Liver (tissue), 9 donors: ENCODE measurements around the gene BRME1. TPM values are rescaled to one million over a fixed set of nuclear protein-coding genes. Genes with fewer than 3 reads are reported as not detected.

Experiments
- DNase-seq: peaks from one replicate; pipeline ENCODE4 v3.0.0-alpha.2; 2017; ENCODE audit warnings: low spot score
- H3K27ac ChIP-seq, 2 donors: one replicate each; pipeline ENCODE4 v1.7.0; 2013; ENCODE audit warnings: inconsistent platforms in 2 of 2, low read length in 2 of 2, control low read depth in 1 of 2, low read depth in 1 of 2, mild to moderate bottlenecking in 1 of 2
- H3K27me3 ChIP-seq, 4 donors: one replicate each; pipeline versions ENCODE4 v1.6.1 to v1.7.0; 2013; ENCODE audit warnings: low read length in 3 of 4, inconsistent platforms in 1 of 4, mild to moderate bottlenecking in 1 of 4, moderate library complexity in 1 of 4; ENCODE audit not compliant: control insufficient read depth in 4 of 4, insufficient read depth in 4 of 4
- H3K36me3 ChIP-seq, 4 donors: one replicate each; pipeline versions ENCODE4 v1.6.1 to v1.7.0; 2013; ENCODE audit warnings: low read length in 3 of 4, mild to moderate bottlenecking in 3 of 4, low read depth in 1 of 4, moderate library complexity in 1 of 4; ENCODE audit not compliant: control insufficient read depth in 4 of 4, insufficient read depth in 3 of 4
- H3K4me1 ChIP-seq, 4 donors: one replicate each; pipeline versions ENCODE4 v1.6.1 to v1.7.0; 2013; ENCODE audit warnings: low read length in 3 of 4, mild to moderate bottlenecking in 3 of 4, moderate library complexity in 1 of 4; ENCODE audit not compliant: control insufficient read depth in 4 of 4, insufficient read depth in 4 of 4
- H3K4me3 ChIP-seq, 3 donors: one replicate each; pipeline versions ENCODE4 v1.6.1 to v1.7.0; 2013; ENCODE audit warnings: low read length in 3 of 3, control low read depth in 1 of 3, low read depth in 1 of 3, mild to moderate bottlenecking in 1 of 3
- H3K9ac ChIP-seq, 2 donors: one replicate each; pipeline ENCODE4 v1.7.0; 2013; ENCODE audit warnings: low read length in 2 of 2, mild to moderate bottlenecking in 2 of 2, moderate library complexity in 2 of 2, control low read depth in 1 of 2, low read depth in 1 of 2
- H3K9me3 ChIP-seq, 4 donors: one replicate each; pipeline versions ENCODE4 v1.6.1 to v1.7.0; 2013; ENCODE audit warnings: low read length in 3 of 4; ENCODE audit not compliant: control insufficient read depth in 4 of 4
- FOXA1 ChIP-seq: IDR thresholded peaks from 2 replicates; pipeline ENCODE4 v1.6.1; 2016; ENCODE audit warnings: antibody characterized with exemption
- FOXA2 ChIP-seq: IDR thresholded peaks from 2 replicates; pipeline ENCODE4 v1.6.1; 2016; ENCODE audit warnings: antibody characterized with exemption
- GABPA ChIP-seq, 2 donors: IDR thresholded peaks in 1 of 2; conservative IDR thresholded peaks in 1 of 2; 2 replicates each; pipeline ENCODE4 v1.6.1; 2016; ENCODE audit warnings: antibody characterized with exemption in 2 of 2, mild to moderate bottlenecking in 1 of 2, moderate library complexity in 1 of 2
- HNF4A ChIP-seq, 2 donors: conservative IDR thresholded peaks; 2 replicates each; pipeline ENCODE4 v1.6.1; 2016; ENCODE audit warnings: antibody characterized with exemption in 2 of 2, mild to moderate bottlenecking in 2 of 2
- JUND ChIP-seq, 2 donors: IDR thresholded peaks; 2 replicates each; pipeline ENCODE4 v1.6.1; 2016; ENCODE audit warnings: antibody characterized with exemption in 2 of 2
- NR2F2 ChIP-seq: IDR thresholded peaks from 2 replicates; pipeline ENCODE4 v1.6.1; 2016; ENCODE audit warnings: antibody characterized with exemption
- SP1 ChIP-seq: IDR thresholded peaks from 2 replicates; pipeline ENCODE4 v1.6.1; 2018; ENCODE audit warnings: antibody characterized with exemption, mild to moderate bottlenecking
- YY1 ChIP-seq: IDR thresholded peaks from 2 replicates; pipeline ENCODE4 v1.6.1; 2016; ENCODE audit warnings: antibody characterized with exemption, mild to moderate bottlenecking
- WGBS: extraction: QIAGEN DNeasy Blood & Tissue Kit; methylation state at CpG from one replicate; pipeline ENCODE4 v1.1.7; 2013; 5-methylcytosine and 5-hydroxymethylcytosine counted together
- polyA plus RNA-seq, 2 donors: library from polyadenylated mRNA; stranded (reverse) in 1 of 2; unstranded in 1 of 2; fragments of 200-250 nt in 1 of 2; fragments of >200 nt in 1 of 2; fragmentation: Nextera tagmentation in 1 of 2; extraction: Ambion mirVana in 1 of 2; gene quantifications; one replicate each; pipeline versions ENCODE4 v1.2.1 to v1.2.3, GENCODE V29; 2013 to 2015
- total RNA-seq, 2 donors: library from RNA; depleted of rRNA; stranded (reverse); fragments of >200 nt; gene quantifications; one replicate each; pipeline ENCODE4 v1.2.3, GENCODE V29; 2014
- TF ChIP-seq, protein P1 (sequence below): IDR thresholded peaks from 2 replicates; pipeline ENCODE4 v1.6.1; 2016; ENCODE audit warnings: antibody characterized with exemption, mild to moderate bottlenecking
- TF ChIP-seq, protein P2 (sequence below): fragments of 150-350 bp; IDR thresholded peaks from 2 replicates; pipeline ENCODE4 v1.5.1; 2017; ENCODE audit warnings: improper control_type of control experiment, low read depth, low read length; ENCODE audit not compliant: missing input control
- TF ChIP-seq, protein P3 (sequence below): IDR thresholded peaks from 2 replicates; pipeline ENCODE4 v1.6.1; 2016; ENCODE audit warnings: antibody characterized with exemption
- TF ChIP-seq, protein P4 (sequence below): IDR thresholded peaks from 2 replicates; pipeline ENCODE4 v1.6.1; 2016; ENCODE audit warnings: antibody characterized with exemption
- donor health status: healthy.
- donor health status: healthy.
- donor health status: healthy.
- donor health status: healthy.
- donor health status: healthy.

The BRME1 gene
- total and polyA plus RNA-seq, 4 donors = 0.42 to 5.3 (median 0.48) TPM

DNA sequence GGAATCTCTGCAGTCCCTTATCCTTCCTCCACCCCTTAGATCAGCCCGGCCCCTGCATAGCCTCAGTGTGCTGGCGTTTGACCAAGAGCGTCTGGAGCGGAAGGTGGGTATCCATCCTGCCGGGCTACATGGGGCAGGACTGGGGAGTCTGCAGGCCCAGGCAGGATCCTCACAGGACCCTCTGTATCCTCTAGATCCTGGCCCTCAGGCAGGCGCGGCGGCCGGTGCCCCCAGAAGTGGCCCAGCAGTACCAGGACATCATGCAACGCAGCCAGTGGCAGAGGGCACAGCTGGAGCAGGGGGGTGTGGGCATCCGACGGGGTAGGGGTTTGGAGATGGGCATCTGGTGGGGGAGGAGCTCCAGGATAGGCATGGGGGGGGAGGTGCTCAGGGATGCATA is 23.4 kb upstream of the BRME1 start (continued):
- no peak for TF ChIP-seq FOXA1
- no peak for TF ChIP-seq NR2F2
- no peak for TF ChIP-seq SP1
- no peak for TF ChIP-seq JUND (IDR thresholded peaks at IDR 0.05)

DNA sequence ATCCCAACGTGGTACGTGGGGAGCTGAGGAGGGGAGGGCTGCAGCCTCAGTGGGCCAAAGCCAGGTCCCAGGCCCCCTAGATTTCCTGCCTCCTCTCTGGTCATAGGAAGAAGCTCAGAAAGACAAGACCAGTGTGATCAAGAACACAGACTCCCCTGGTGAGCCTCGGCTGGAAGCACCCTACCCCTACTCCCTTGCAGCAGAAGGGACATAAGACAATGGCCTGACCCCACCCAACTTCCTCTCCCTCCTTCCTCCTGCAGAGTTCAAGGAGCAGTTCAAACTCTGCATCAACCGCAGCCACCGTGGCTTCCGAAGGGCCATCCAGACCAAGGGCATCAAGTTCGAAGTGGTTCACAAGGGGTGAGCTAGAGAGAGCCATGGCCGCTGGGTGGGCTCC is 20.8 kb upstream of the BRME1 start:
- no peaks in the 10 kb centered on the region for H3K9me3 ChIP-seq
- H3K27me3 ChIP-seq = no peaks in the 10 kb centered on the region
- no peaks in the 10 kb centered on the region for H3K4me1 ChIP-seq
- WGBS = 83% methylated on average over 8 of the region's 8 CpGs
- DNase-seq = no peak
- no peak overlapping the region for H3K4me3 ChIP-seq
- TF ChIP-seq, protein P1, sequence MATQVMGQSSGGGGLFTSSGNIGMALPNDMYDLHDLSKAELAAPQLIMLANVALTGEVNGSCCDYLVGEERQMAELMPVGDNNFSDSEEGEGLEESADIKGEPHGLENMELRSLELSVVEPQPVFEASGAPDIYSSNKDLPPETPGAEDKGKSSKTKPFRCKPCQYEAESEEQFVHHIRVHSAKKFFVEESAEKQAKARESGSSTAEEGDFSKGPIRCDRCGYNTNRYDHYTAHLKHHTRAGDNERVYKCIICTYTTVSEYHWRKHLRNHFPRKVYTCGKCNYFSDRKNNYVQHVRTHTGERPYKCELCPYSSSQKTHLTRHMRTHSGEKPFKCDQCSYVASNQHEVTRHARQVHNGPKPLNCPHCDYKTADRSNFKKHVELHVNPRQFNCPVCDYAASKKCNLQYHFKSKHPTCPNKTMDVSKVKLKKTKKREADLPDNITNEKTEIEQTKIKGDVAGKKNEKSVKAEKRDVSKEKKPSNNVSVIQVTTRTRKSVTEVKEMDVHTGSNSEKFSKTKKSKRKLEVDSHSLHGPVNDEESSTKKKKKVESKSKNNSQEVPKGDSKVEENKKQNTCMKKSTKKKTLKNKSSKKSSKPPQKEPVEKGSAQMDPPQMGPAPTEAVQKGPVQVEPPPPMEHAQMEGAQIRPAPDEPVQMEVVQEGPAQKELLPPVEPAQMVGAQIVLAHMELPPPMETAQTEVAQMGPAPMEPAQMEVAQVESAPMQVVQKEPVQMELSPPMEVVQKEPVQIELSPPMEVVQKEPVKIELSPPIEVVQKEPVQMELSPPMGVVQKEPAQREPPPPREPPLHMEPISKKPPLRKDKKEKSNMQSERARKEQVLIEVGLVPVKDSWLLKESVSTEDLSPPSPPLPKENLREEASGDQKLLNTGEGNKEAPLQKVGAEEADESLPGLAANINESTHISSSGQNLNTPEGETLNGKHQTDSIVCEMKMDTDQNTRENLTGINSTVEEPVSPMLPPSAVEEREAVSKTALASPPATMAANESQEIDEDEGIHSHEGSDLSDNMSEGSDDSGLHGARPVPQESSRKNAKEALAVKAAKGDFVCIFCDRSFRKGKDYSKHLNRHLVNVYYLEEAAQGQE = no peak
- TF ChIP-seq, protein P2, sequence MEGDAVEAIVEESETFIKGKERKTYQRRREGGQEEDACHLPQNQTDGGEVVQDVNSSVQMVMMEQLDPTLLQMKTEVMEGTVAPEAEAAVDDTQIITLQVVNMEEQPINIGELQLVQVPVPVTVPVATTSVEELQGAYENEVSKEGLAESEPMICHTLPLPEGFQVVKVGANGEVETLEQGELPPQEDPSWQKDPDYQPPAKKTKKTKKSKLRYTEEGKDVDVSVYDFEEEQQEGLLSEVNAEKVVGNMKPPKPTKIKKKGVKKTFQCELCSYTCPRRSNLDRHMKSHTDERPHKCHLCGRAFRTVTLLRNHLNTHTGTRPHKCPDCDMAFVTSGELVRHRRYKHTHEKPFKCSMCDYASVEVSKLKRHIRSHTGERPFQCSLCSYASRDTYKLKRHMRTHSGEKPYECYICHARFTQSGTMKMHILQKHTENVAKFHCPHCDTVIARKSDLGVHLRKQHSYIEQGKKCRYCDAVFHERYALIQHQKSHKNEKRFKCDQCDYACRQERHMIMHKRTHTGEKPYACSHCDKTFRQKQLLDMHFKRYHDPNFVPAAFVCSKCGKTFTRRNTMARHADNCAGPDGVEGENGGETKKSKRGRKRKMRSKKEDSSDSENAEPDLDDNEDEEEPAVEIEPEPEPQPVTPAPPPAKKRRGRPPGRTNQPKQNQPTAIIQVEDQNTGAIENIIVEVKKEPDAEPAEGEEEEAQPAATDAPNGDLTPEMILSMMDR = no peak
- no peak for TF ChIP-seq FOXA2
- H3K36me3 ChIP-seq = peaks cover 17 to 35% (median 25%) of the 10 kb centered on the region in 4 donors
- no peak overlapping the region for H3K9ac ChIP-seq
- H3K27ac ChIP-seq = no peak overlapping the region

DNA sequence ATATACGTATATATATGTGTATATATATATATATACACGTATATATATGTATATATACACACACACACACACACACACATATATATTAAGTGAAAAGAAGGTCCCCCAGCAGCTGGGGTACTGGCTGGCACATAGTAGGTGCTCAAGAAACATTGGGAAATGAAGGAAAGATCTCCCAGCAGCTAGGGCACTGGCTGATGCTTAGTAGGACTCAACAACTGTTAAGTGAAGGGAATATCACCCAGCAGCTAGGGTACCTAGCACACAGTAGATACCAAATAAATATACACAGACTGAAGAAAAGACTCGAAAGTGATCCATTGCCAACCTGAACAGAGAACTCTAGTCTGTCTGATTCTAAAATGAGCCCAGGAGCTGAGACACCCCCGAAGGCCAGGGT is 20.1 kb upstream of the BRME1 start:
- H3K36me3 ChIP-seq = peaks cover 22 to 41% (median 27%) of the 10 kb centered on the region in 4 donors
- no peak for DNase-seq
- H3K9ac ChIP-seq = no peak overlapping the region
- TF ChIP-seq, protein P2 = no peak
- TF ChIP-seq YY1 (no peak), HNF4A (conservative IDR thresholded peaks at IDR 0.05) (no peak), NR2F2 (no peak), GABPA (IDR thresholded peaks at IDR 0.05 in 1 of 2, conservative IDR thresholded peaks at IDR 0.05 in 1 of 2) (no peak), FOXA1 (no peak)
- TF ChIP-seq, protein P3, sequence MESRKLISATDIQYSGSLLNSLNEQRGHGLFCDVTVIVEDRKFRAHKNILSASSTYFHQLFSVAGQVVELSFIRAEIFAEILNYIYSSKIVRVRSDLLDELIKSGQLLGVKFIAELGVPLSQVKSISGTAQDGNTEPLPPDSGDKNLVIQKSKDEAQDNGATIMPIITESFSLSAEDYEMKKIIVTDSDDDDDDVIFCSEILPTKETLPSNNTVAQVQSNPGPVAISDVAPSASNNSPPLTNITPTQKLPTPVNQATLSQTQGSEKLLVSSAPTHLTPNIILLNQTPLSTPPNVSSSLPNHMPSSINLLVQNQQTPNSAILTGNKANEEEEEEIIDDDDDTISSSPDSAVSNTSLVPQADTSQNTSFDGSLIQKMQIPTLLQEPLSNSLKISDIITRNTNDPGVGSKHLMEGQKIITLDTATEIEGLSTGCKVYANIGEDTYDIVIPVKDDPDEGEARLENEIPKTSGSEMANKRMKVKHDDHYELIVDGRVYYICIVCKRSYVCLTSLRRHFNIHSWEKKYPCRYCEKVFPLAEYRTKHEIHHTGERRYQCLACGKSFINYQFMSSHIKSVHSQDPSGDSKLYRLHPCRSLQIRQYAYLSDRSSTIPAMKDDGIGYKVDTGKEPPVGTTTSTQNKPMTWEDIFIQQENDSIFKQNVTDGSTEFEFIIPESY = no peak
- TF ChIP-seq, protein P4, sequence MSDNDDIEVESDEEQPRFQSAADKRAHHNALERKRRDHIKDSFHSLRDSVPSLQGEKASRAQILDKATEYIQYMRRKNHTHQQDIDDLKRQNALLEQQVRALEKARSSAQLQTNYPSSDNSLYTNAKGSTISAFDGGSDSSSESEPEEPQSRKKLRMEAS = no peak
- TF ChIP-seq, protein P1 = no peak
- WGBS = 87% methylated on average over 4 of the region's 4 CpGs
- no peaks in the 10 kb centered on the region for H3K9me3 ChIP-seq
- no peaks in the 10 kb centered on the region for H3K4me1 ChIP-seq
- H3K4me3 ChIP-seq = no peak overlapping the region
- H3K27ac ChIP-seq = no peak overlapping the region
- H3K27me3 ChIP-seq = no peaks in the 10 kb centered on the region
